Kidney epithelial cell (primary cell): ENCODE results near the gene CTSL. TPM values are rescaled to one million over a fixed set of nuclear protein-coding genes. Genes with fewer than 3 reads are reported as not detected.

Source experiments
- DNase-seq: peaks from one replicate; pipeline ENCODE4 v3.0.0-alpha.2; 2010; ENCODE audit warnings: low read depth
- H3K27me3 ChIP-seq: 2 replicates; pipeline ENCODE4 v1.6.0; 2011; ENCODE audit warnings: low read length; ENCODE audit not compliant: control insufficient read depth, insufficient read depth
- H3K36me3 ChIP-seq: 2 replicates; pipeline ENCODE4 v1.5.1; 2011; ENCODE audit warnings: low read length; ENCODE audit not compliant: control insufficient read depth, insufficient read depth
- H3K4me3 ChIP-seq: 2 replicates; pipeline ENCODE4 v1.5.1; 2011; ENCODE audit warnings: low read depth, mild to moderate bottlenecking, control low read depth, low read length
- CTCF ChIP-seq: IDR thresholded peaks from 2 replicates; pipeline ENCODE4 v1.5.1; 2011; ENCODE audit warnings: mild to moderate bottlenecking, moderate library complexity, low read length, control low read depth, inconsistent platforms; ENCODE audit not compliant: insufficient read depth, poor library complexity, severe bottlenecking
- total RNA-seq: library from RNA; depleted of rRNA; stranded (reverse); fragments of >200 nt; gene quantifications from 2 replicates; pipeline ENCODE4 v1.2.3, GENCODE V29; 2015

CTSL gene
- total RNA-seq, 1 donor from 2014 or later, result 117 TPM

- no peak for TF ChIP-seq CTCF
- Histone ChIP-seq H3K4me3 (no peak overlapping the region), H3K27me3 (no peaks in the 10 kb centered on the region), H3K36me3 (no peaks in the 10 kb centered on the region)
- peak; percentile 96 for DNase-seq
These were observed 12.5 kb upstream of the CTSL start for GRCh38 chr9:87713278-87713987.

- no peak for TF ChIP-seq CTCF
- Histone ChIP-seq H3K36me3 (no peaks in the 10 kb centered on the region), H3K4me3 (no peak overlapping the region), H3K27me3 (no peaks in the 10 kb centered on the region)
- no peak for DNase-seq
These were observed 12.0 kb upstream of the CTSL start for GRCh38 chr9:87713988-87714330.

GRCh38 chr9:87714819-87715218, 11.1 kb upstream of the CTSL start:
- Histone ChIP-seq H3K27me3 (no peaks in the 10 kb centered on the region), H3K36me3 (no peaks in the 10 kb centered on the region), H3K4me3 (no peak overlapping the region)
- no peak for TF ChIP-seq CTCF
- DNase-seq, result no peak

- DNase-seq, result no peak
- TF ChIP-seq CTCF, result no peak
- Histone ChIP-seq H3K27me3 (no peaks in the 10 kb centered on the region), H3K36me3 (no peaks in the 10 kb centered on the region), H3K4me3 (no peak overlapping the region)
These were observed 9.8 kb upstream of the CTSL start for GRCh38 chr9:87716141-87716540.

GRCh38 chr9:87717456-87717855, 8.5 kb upstream of the CTSL start:
- DNase-seq, result no peak
- TF ChIP-seq CTCF, result no peak
- no peaks in the 10 kb centered on the region for H3K27me3 ChIP-seq

GRCh38 chr9:87718231-87718630, 7.7 kb upstream of the CTSL start:
- no peak for TF ChIP-seq CTCF
- Histone ChIP-seq H3K36me3 (no peaks in the 10 kb centered on the region), H3K4me3 (no peak overlapping the region), H3K27me3 (no peaks in the 10 kb centered on the region)
- no peak for DNase-seq

More at GRCh38 chr9:87717456-87717855, 8.5 kb upstream of the CTSL start:
- Histone ChIP-seq H3K4me3 (no peak overlapping the region), H3K36me3 (no peaks in the 10 kb centered on the region)
